ENCODE data around the gene APOL2. TPM values are rescaled to one million over a fixed set of nuclear protein-coding genes. Genes with fewer than 3 reads are reported as not detected.
"Not testable (repeated sequence)": the region's sequence is repeated elsewhere in the genome, so short reads cannot be mapped to it uniquely, and the experiment has no call there.

The APOL2 gene
- total RNA-seq, 4 donors from 2014 or later, result 15.3 to 21.8 (median 17.1) TPM

- Histone ChIP-seq H3K9me3 (no peaks in the 10 kb centered on the region), H3K4me1 (no peaks in the 10 kb centered on the region), H3K4me3 (no peak overlapping the region), H3K27me3 (no peaks in the 10 kb centered on the region), H3K36me3 (peaks cover 57% of the 10 kb centered on the region), H3K27ac (no peak overlapping the region)
- no peak for DNase-seq (ENCODE audit: low spot score in 2 of 2)
- TF ChIP-seq POLR2A (IDR thresholded peaks at IDR 0.05), result no peak
- 88% methylated on average over 7 of the region's 7 CpGs for WGBS
Observed at GRCh38 chr22:36228944-36229343, 10.4 kb downstream of the APOL2 start.

GRCh38 chr22:36228369-36228768, 11.0 kb downstream of the APOL2 start:
- not testable (repeated sequence) for H3K4me3 ChIP-seq; DNase-seq (ENCODE audit: low spot score in 2 of 2); H3K27me3 ChIP-seq; H3K4me1 ChIP-seq; H3K27ac ChIP-seq; H3K9me3 ChIP-seq
- WGBS, result 83% methylated on average over 1 of the region's 1 CpG
- H3K36me3 ChIP-seq, result peaks cover 56% of the 10 kb centered on the region

- no peak overlapping the region for H3K4me3 ChIP-seq
- WGBS, result 93% methylated on average over 8 of the region's 8 CpGs
- no peaks in the 10 kb centered on the region for H3K27me3 ChIP-seq
- H3K36me3 ChIP-seq, result peaks cover 50% of the 10 kb centered on the region
- no peaks in the 10 kb centered on the region for H3K4me1 ChIP-seq
- no peak for DNase-seq (ENCODE audit: low spot score in 2 of 2)
- H3K27ac ChIP-seq, result no peak overlapping the region
- TF ChIP-seq POLR2A (IDR thresholded peaks at IDR 0.05), result no peak
- TF ChIP-seq EP300 (IDR thresholded peaks at IDR 0.05), result no peak
- H3K9me3 ChIP-seq, result no peaks in the 10 kb centered on the region
Observed at GRCh38 chr22:36227806-36228205, 11.5 kb downstream of the APOL2 start.

GRCh38 chr22:36227396-36227795, 11.9 kb downstream of the APOL2 start:
- H3K36me3 ChIP-seq, result peaks cover 46% of the 10 kb centered on the region
- H3K27ac ChIP-seq, result no peak overlapping the region
- no peaks in the 10 kb centered on the region for H3K4me1 ChIP-seq
- H3K27me3 ChIP-seq, result no peaks in the 10 kb centered on the region
- DNase-seq (ENCODE audit: low spot score in 2 of 2), result no peak
- H3K4me3 ChIP-seq, result no peak overlapping the region
- H3K9me3 ChIP-seq, result no peaks in the 10 kb centered on the region
- WGBS, result 96% methylated on average over 8 of the region's 9 CpGs
- TF ChIP-seq EP300 (IDR thresholded peaks at IDR 0.05) (no peak), POLR2AphosphoS5 (IDR thresholded peaks at IDR 0.05) (no peak), CTCF (IDR thresholded peaks at IDR 0.05) (no peak), POLR2A (IDR thresholded peaks at IDR 0.05) (no peak)

- no peak for TF ChIP-seq EP300 (IDR thresholded peaks at IDR 0.05)
- no peak for TF ChIP-seq POLR2A (IDR thresholded peaks at IDR 0.05)
- TF ChIP-seq CTCF (IDR thresholded peaks at IDR 0.05), result no peak
- TF ChIP-seq POLR2AphosphoS5 (IDR thresholded peaks at IDR 0.05), result no peak
- WGBS, result 93% methylated on average over 5 of the region's 5 CpGs
Observed at GRCh38 chr22:36226189-36226588, 13.1 kb downstream of the APOL2 start.

GRCh38 chr22:36225333-36225922, 13.9 kb downstream of the APOL2 start:
- Histone ChIP-seq H3K9me3 (no peaks in the 10 kb centered on the region), H3K27ac (no peak overlapping the region), H3K4me3 (no peak overlapping the region), H3K36me3 (peaks cover 28% of the 10 kb centered on the region), H3K4me1 (peaks cover 15% of the 10 kb centered on the region), H3K27me3 (no peaks in the 10 kb centered on the region)
- DNase-seq (ENCODE audit: low spot score in 2 of 2), result peak in 1 of 2 donors; percentile 29
- WGBS, result 79% methylated on average over 9 of the region's 9 CpGs
- no peak for TF ChIP-seq POLR2AphosphoS5 (IDR thresholded peaks at IDR 0.05)
- TF ChIP-seq POLR2A (IDR thresholded peaks at IDR 0.05), result no peak
- TF ChIP-seq CTCF (IDR thresholded peaks at IDR 0.05), result no peak
- no peak for TF ChIP-seq EP300 (IDR thresholded peaks at IDR 0.05)

More at GRCh38 chr22:36226189-36226588, 13.1 kb downstream of the APOL2 start:
- H3K9me3 ChIP-seq, result no peaks in the 10 kb centered on the region
- DNase-seq (ENCODE audit: low spot score in 2 of 2), result no peak
- no peak overlapping the region for H3K27ac ChIP-seq
- H3K4me1 ChIP-seq, result peaks cover 8% of the 10 kb centered on the region
- H3K36me3 ChIP-seq, result peaks cover 36% of the 10 kb centered on the region
- H3K27me3 ChIP-seq, result no peaks in the 10 kb centered on the region
- no peak overlapping the region for H3K4me3 ChIP-seq

GRCh38 chr22:36224245-36224644, 15.1 kb downstream of the APOL2 start:
- WGBS, result 96% methylated on average over 4 of the region's 4 CpGs
- Histone ChIP-seq H3K4me1 (peaks cover 20% of the 10 kb centered on the region), H3K4me3 (no peak overlapping the region), H3K9me3 (no peaks in the 10 kb centered on the region), H3K27me3 (no peaks in the 10 kb centered on the region), H3K36me3 (peaks cover 16% of the 10 kb centered on the region), H3K27ac (no peak overlapping the region)
- TF ChIP-seq POLR2A (IDR thresholded peaks at IDR 0.05), result no peak
- TF ChIP-seq POLR2AphosphoS5 (IDR thresholded peaks at IDR 0.05), result no peak
- no peak for TF ChIP-seq CTCF (IDR thresholded peaks at IDR 0.05)
- no peak for TF ChIP-seq EP300 (IDR thresholded peaks at IDR 0.05)
- DNase-seq (ENCODE audit: low spot score in 2 of 2), result no peak

All from suprapubic skin (tissue), 4 donors.